Left ventricle myocardium superior (tissue), 1 donor: ENCODE measurements around the gene ANKRD12. TPM values are rescaled to one million over a fixed set of nuclear protein-coding genes. Genes with fewer than 3 reads are reported as not detected.
A peak's percentile ranks its signal among the peaks of the same experiment; 100 is the strongest.
"Not testable (repeated sequence)": the region's sequence is repeated elsewhere in the genome, so short reads cannot be mapped to it uniquely, and the experiment has no call there.

Source experiments
- ATAC-seq: fragments of 200-7000 bp; cut with Tn5 transposase; one replicate; pipeline ENCODE4 v1.9.1; 2020; ENCODE audit warnings: mild to moderate bottlenecking, moderate library complexity
- DNase-seq: peaks from one replicate; pipeline ENCODE4 v3.0.0-alpha.2; 2020
- intact Hi-C: fragments of 100-400 bp; cut with micrococcal nuclease; formaldehyde crosslinking; loops from one replicate; pipeline ENCODE4 v1.11.0; 2022
- long read RNA-seq: library from polyadenylated mRNA; unstranded; transcript quantifications from one replicate; pipeline ENCODE4 v2.0.0, GENCODE V29; 2021
- total RNA-seq: library from RNA; stranded (reverse); fragmentation: NEBNext Ultra II Directional; extraction: Animal tissue kit (Norgen Biotek cat#: 25700); gene quantifications from one replicate; pipeline ENCODE4 v1.2.1, GENCODE V29; 2021
- donor health status: DM: no; HTN: yes; CAD: no; lungs with severe emphysema.

The ANKRD12 gene
- total RNA-seq, result 46.1 TPM
- long read RNA-seq, partial matches to known transcripts, result 17 of 50 reads
- long read RNA-seq, other reads (novel, unspliced or antisense), result 33 of 50 reads

- ATAC-seq (peak; percentile 95), DNase-seq (peak; percentile 99)
- intact Hi-C loops, result loop anchor here (5.0 kb wide), 1 partner anchor 34 kb away; the partner anchor contains the start of gene NDUFV2
These were observed at the start of gene ANKRD12 for GRCh38 chr18:9136315-9137155. TSS of gene ANKRD12 (plus strand) at chr18:9136781. CDS start at chr18:9182433, 45,652 bp downstream.

- ATAC-seq (no peak), DNase-seq (no peak)
- intact Hi-C loops, result no loop called here
These were observed 49.4 kb upstream of the ANKRD12 start for GRCh38 chr18:9087144-9087543.

- ATAC-seq, result no peak
These were observed 48.3 kb upstream of the ANKRD12 start for GRCh38 chr18:9088252-9088651.

GRCh38 chr18:9088727-9089126, 47.9 kb upstream of the ANKRD12 start:
- intact Hi-C loops, DNase-seq, ATAC-seq: not testable (repeated sequence)

More at GRCh38 chr18:9088252-9088651, 48.3 kb upstream of the ANKRD12 start:
- no peak for DNase-seq
- intact Hi-C loops, result no loop called here

GRCh38 chr18:9090578-9090977, 46.0 kb upstream of the ANKRD12 start:
- no peak for ATAC-seq
- DNase-seq, result no peak
- intact Hi-C loops, result no loop called here

- ATAC-seq (no peak), DNase-seq (no peak)
- intact Hi-C loops, result no loop called here
These were observed 45.5 kb upstream of the ANKRD12 start for GRCh38 chr18:9091066-9091476.

- DNase-seq (no peak), ATAC-seq (peak; percentile 38)
- intact Hi-C loops, result no loop called here
These were observed 43.9 kb upstream of the ANKRD12 start for GRCh38 chr18:9092665-9093064.

GRCh38 chr18:9093109-9093508, 43.5 kb upstream of the ANKRD12 start:
- DNase-seq, ATAC-seq, intact Hi-C loops: not testable (repeated sequence)

- intact Hi-C loops, result no loop called here
- DNase-seq (no peak), ATAC-seq (no peak)
These were observed 42.0 kb upstream of the ANKRD12 start for GRCh38 chr18:9094307-9095226.

- DNase-seq (no peak), ATAC-seq (peak; percentile 48)
- intact Hi-C loops, result no loop called here
These were observed 41.1 kb upstream of the ANKRD12 start for GRCh38 chr18:9095297-9096006.

- intact Hi-C loops, result no loop called here
- no peak for ATAC-seq
- DNase-seq, result no peak
These were observed 40.6 kb upstream of the ANKRD12 start for GRCh38 chr18:9096007-9096371.

- DNase-seq, result no peak
- ATAC-seq, result no peak
- intact Hi-C loops, result no loop called here
These were observed 39.9 kb upstream of the ANKRD12 start for GRCh38 chr18:9096685-9097084.

GRCh38 chr18:9097349-9097748, 39.2 kb upstream of the ANKRD12 start:
- ATAC-seq, result no peak
- no peak for DNase-seq
- intact Hi-C loops, result no loop called here

GRCh38 chr18:9100796-9101195, 35.8 kb upstream of the ANKRD12 start:
- intact Hi-C loops, result loop anchor here (5.0 kb wide), 1 partner anchor 37 kb away; the partner anchor contains the start of gene ANKRD12
- DNase-seq (no peak), ATAC-seq (no peak)

- intact Hi-C loops, result loop anchor here (5.0 kb wide), 1 partner anchor 35 kb away; the partner anchor contains the start of gene ANKRD12
- no peak for DNase-seq
- peak; percentile 17 for ATAC-seq
These were observed 34.7 kb upstream of the ANKRD12 start for GRCh38 chr18:9101730-9102507.

- intact Hi-C loops, result loop anchor here (5.0 kb wide), 1 partner anchor 35 kb away; the partner anchor contains the start of gene ANKRD12
- peak; percentile 99 for DNase-seq
- ATAC-seq, result peak; percentile 98
These were observed 33.8 kb upstream of the ANKRD12 start, which contains the start of gene NDUFV2 for GRCh38 chr18:9102508-9103375. TSS of gene NDUFV2 (plus strand) at chr18:9102699. CDS start at chr18:9102744, 45 bp downstream.

- ATAC-seq (no peak), DNase-seq (no peak)
- intact Hi-C loops, result loop anchor here (5.0 kb wide), 1 partner anchor 34 kb away; the partner anchor contains the start of gene ANKRD12
These were observed 33.2 kb upstream of the ANKRD12 start for GRCh38 chr18:9103376-9103873.
